Measurements from ENCODE around the gene OXSM. TPM values are rescaled to one million over a fixed set of nuclear protein-coding genes. Genes with fewer than 3 reads are reported as not detected.

OXSM gene
- total RNA-seq, 6 donors from 2014 or later, result 4.2 to 9.1 (median 7.8) TPM

DNA sequence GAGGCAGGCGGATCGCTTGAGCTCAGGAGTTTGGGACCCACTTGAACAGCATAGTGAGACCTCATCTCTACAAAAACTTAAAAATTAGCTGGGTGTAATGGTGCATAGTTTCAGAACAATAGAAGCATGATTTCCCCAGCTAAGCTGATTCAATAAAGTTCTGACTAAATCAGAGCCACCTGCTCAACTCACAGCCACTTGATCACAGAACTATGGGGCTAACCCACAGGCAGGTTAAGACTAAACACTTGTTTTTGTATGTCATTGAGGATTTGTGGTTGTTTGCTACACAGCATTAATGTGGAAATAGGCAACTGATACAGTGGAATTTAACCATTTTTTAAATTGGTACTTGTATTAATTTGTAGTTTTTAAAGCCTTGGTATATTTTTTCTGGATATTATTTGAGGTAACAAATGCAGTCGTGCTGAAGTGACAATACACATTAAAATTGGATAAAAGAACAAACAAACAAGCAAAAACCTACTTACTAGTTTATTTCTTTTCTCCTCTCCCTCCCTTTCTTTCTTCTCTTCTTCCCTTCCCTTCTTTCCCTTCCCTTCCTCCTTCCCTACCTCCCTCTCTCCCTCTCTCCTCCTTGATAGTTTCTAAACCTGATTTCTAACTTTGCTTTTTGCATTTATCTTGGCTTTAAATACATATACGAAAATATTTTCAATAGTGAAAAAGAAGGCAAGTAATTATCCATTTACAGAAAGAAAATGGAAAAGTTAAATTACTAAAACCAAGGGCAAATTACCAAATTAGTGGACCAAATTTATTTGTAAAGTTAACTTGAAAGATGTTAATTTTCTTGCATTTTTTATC lies 32.1 kb downstream of the OXSM start:
- Histone ChIP-seq H3K27me3 (no peaks in the 10 kb centered on the region), H3K27ac (no peak overlapping the region), H3K9me3 (no peaks in the 10 kb centered on the region), H3K4me1 (no peaks in the 10 kb centered on the region), H3K36me3 (no peaks in the 10 kb centered on the region), H3K4me3 (no peak overlapping the region)
- DNase-seq (no peak), ATAC-seq (ENCODE audit: low FRiP score in 2 of 2) (no peak)
- 69 to 70% methylated on average over 4 of the region's 4 CpGs for WGBS, 2 donors
- TF ChIP-seq POLR2A (IDR thresholded peaks at IDR 0.05) (no peak), POLR2AphosphoS5 (IDR thresholded peaks at IDR 0.05) (no peak), EP300 (IDR thresholded peaks at IDR 0.05) (no peak)
- TF ChIP-seq, protein P1, sequence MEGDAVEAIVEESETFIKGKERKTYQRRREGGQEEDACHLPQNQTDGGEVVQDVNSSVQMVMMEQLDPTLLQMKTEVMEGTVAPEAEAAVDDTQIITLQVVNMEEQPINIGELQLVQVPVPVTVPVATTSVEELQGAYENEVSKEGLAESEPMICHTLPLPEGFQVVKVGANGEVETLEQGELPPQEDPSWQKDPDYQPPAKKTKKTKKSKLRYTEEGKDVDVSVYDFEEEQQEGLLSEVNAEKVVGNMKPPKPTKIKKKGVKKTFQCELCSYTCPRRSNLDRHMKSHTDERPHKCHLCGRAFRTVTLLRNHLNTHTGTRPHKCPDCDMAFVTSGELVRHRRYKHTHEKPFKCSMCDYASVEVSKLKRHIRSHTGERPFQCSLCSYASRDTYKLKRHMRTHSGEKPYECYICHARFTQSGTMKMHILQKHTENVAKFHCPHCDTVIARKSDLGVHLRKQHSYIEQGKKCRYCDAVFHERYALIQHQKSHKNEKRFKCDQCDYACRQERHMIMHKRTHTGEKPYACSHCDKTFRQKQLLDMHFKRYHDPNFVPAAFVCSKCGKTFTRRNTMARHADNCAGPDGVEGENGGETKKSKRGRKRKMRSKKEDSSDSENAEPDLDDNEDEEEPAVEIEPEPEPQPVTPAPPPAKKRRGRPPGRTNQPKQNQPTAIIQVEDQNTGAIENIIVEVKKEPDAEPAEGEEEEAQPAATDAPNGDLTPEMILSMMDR (IDR thresholded peaks at IDR 0.05), result no peak

DNA sequence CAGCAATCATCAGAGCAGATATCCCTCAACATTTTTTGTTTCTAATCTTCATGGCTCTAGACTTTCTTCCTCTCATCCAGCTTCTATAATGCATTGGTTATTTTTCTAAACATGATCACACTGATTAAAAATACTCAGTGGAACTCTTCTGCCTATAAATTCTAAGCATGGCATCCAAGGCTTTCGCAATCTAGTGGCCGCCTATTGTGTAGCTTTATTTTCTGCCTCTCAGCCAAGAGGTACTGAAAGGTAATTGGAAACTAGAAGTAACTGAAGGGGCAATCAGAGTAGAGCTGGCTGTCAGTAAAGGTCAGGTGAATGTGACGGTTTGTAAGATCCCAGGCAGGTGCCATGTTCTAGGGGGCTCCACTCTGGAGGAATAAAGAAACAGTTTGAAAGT lies 33.4 kb downstream of the OXSM start:
- TF ChIP-seq, protein P1 (IDR thresholded peaks at IDR 0.05), result no peak
- TF ChIP-seq EP300 (IDR thresholded peaks at IDR 0.05) (no peak), POLR2A (IDR thresholded peaks at IDR 0.05) (no peak), POLR2AphosphoS5 (IDR thresholded peaks at IDR 0.05) (no peak)
- ATAC-seq (ENCODE audit: low FRiP score in 2 of 2) (no peak), DNase-seq (no peak)
- Histone ChIP-seq H3K4me1 (no peaks in the 10 kb centered on the region), H3K4me3 (no peak overlapping the region), H3K27me3 (no peaks in the 10 kb centered on the region), H3K9me3 (no peaks in the 10 kb centered on the region), H3K27ac (no peak overlapping the region), H3K36me3 (no peaks in the 10 kb centered on the region)
- WGBS, 2 donors, result 85 to 96% methylated on average over 3 of the region's 3 CpGs

DNA sequence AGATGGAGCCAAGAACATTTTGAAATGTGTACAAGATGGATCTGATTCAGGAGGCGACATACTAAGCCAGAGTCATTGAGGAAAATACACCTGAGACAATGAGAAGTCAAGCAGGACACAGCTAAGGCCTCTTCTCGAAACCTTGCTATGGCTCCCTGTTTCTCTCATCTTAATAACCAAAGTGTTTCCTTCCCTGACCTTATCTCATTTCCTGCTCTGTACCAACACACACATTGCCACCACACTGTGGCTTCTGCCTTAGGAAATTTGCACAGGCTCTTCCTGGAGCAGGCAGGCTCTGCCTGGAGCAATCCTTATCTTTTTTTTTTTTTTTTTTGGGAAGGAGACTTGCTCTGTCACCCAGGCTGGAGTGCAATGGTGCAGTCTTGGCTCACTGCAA lies 36.6 kb downstream of the OXSM start:
- DNase-seq (no peak), ATAC-seq (ENCODE audit: low FRiP score in 2 of 2) (no peak)
- Histone ChIP-seq H3K4me3 (no peak overlapping the region), H3K36me3 (no peaks in the 10 kb centered on the region), H3K9me3 (no peaks in the 10 kb centered on the region), H3K27ac (no peak overlapping the region), H3K27me3 (no peaks in the 10 kb centered on the region), H3K4me1 (no peaks in the 10 kb centered on the region)
- 53 to 66% methylated on average over 2 of the region's 2 CpGs for WGBS, 2 donors
- TF ChIP-seq POLR2A (IDR thresholded peaks at IDR 0.05) (no peak), POLR2AphosphoS5 (IDR thresholded peaks at IDR 0.05) (no peak), EP300 (IDR thresholded peaks at IDR 0.05) (no peak)
- TF ChIP-seq, protein P1 (IDR thresholded peaks at IDR 0.05), result no peak

DNA sequence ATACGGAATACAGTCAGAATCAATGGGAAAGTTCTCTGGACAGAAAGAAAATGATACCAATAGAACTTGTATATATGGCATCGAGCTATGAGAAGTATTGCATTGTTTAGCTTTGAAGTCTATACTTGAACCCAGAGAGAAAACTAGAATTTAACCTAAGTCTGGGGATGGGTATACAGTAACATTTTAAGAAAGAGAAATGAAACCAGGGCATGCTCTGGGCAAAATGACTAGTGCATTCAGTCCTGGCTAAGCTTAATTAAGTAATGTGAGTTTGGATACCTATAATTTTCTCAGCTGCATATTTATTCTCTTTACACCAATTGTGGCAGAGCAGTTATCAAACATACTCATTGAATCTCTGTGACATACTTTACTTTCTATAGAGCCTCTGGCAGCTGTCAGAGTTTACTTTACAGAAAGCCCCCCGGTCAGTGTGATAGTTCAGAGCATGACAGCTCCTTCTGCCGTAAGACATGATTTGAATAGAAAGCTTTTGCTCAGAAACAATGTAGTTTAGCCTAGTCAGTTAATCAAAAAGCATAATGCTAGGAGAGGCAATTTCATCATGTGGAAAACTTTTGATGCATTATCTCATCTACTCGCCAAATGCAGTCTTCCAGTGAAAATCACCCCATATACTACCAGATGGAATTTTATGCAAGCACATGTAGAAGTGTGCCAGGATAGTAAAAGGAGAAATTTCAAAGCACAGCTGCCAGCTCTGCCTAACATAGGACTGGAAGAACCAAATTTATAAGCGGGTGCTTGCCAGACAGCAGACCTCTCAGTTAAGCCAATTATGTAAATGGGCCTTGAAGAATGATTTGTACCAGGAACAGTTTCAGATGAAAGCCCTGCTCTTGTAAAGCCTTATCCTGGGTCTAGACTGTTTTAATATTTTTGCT lies 40.7 kb downstream of the OXSM start:
- Histone ChIP-seq H3K9me3 (no peaks in the 10 kb centered on the region), H3K4me1 (no peaks in the 10 kb centered on the region), H3K27ac (no peak overlapping the region), H3K27me3 (no peaks in the 10 kb centered on the region), H3K36me3 (no peaks in the 10 kb centered on the region), H3K4me3 (no peak overlapping the region)
- TF ChIP-seq POLR2A (IDR thresholded peaks at IDR 0.05), result no peak
- no peak for TF ChIP-seq EP300 (IDR thresholded peaks at IDR 0.05)
- TF ChIP-seq, protein P1 (IDR thresholded peaks at IDR 0.05), result no peak
- TF ChIP-seq POLR2AphosphoS5 (IDR thresholded peaks at IDR 0.05), result no peak
- WGBS, 2 donors, result 85 to 87% methylated on average over 6 of the region's 6 CpGs
- no peak for DNase-seq
- no peak for ATAC-seq (ENCODE audit: low FRiP score in 2 of 2)
